ENCODE data around the gene CD99. TPM values are rescaled to one million over a fixed set of nuclear protein-coding genes. Genes with fewer than 3 reads are reported as not detected.
A peak's percentile ranks its signal among the peaks of the same experiment; 100 is the strongest.
"Not testable (repeated sequence)": the region's sequence is repeated elsewhere in the genome, so short reads cannot be mapped to it uniquely, and the experiment has no call there.

The CD99 gene
- total RNA-seq, 6 donors from 2014 or later, result 135 to 300 (median 233) TPM

GRCh38 chrX:2741386-2741785, 50.3 kb downstream of the CD99 start:
- DNase-seq, result no peak
- ATAC-seq (ENCODE audit: low FRiP score in 2 of 2), result no peak
- WGBS, 2 donors, result 96% methylated on average over 3 of the region's 3 CpGs
- Histone ChIP-seq H3K27ac (no peak overlapping the region), H3K27me3 (no peaks in the 10 kb centered on the region), H3K9me3 (no peaks in the 10 kb centered on the region), H3K36me3 (peaks cover 4 to 56% (median 30%) of the 10 kb centered on the region in 4 donors), H3K4me3 (no peak overlapping the region), H3K4me1 (no peaks in the 10 kb centered on the region)
- TF ChIP-seq POLR2AphosphoS5 (IDR thresholded peaks at IDR 0.05) (no peak), EP300 (IDR thresholded peaks at IDR 0.05) (no peak), POLR2A (IDR thresholded peaks at IDR 0.05) (no peak)
- TF ChIP-seq, protein P1, sequence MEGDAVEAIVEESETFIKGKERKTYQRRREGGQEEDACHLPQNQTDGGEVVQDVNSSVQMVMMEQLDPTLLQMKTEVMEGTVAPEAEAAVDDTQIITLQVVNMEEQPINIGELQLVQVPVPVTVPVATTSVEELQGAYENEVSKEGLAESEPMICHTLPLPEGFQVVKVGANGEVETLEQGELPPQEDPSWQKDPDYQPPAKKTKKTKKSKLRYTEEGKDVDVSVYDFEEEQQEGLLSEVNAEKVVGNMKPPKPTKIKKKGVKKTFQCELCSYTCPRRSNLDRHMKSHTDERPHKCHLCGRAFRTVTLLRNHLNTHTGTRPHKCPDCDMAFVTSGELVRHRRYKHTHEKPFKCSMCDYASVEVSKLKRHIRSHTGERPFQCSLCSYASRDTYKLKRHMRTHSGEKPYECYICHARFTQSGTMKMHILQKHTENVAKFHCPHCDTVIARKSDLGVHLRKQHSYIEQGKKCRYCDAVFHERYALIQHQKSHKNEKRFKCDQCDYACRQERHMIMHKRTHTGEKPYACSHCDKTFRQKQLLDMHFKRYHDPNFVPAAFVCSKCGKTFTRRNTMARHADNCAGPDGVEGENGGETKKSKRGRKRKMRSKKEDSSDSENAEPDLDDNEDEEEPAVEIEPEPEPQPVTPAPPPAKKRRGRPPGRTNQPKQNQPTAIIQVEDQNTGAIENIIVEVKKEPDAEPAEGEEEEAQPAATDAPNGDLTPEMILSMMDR (IDR thresholded peaks at IDR 0.05), result no peak

GRCh38 chrX:2746250-2746649, 55.2 kb downstream of the CD99 start:
- not testable (repeated sequence) for H3K4me1 ChIP-seq; H3K9me3 ChIP-seq; H3K4me3 ChIP-seq; DNase-seq; H3K27ac ChIP-seq; H3K27me3 ChIP-seq; ATAC-seq (ENCODE audit: low FRiP score in 2 of 2)
- H3K36me3 ChIP-seq, result peaks cover 0 to 22% (median 5%) of the 10 kb centered on the region in 4 donors
- WGBS, 2 donors, result 47 to 53% methylated on average over 6 of the region's 6 CpGs

- H3K27ac ChIP-seq, result no peak overlapping the region
- 84 to 85% methylated on average over 8 of the region's 8 CpGs for WGBS, 2 donors
- peaks cover 0 to 6% (median 0%) of the 10 kb centered on the region in 4 donors for H3K36me3 ChIP-seq
- no peaks in the 10 kb centered on the region for H3K27me3 ChIP-seq
- no peak overlapping the region for H3K4me3 ChIP-seq
- DNase-seq, result no peak
- no peak for ATAC-seq (ENCODE audit: low FRiP score in 2 of 2)
- TF ChIP-seq POLR2AphosphoS5 (IDR thresholded peaks at IDR 0.05) (no peak), EP300 (IDR thresholded peaks at IDR 0.05) (no peak), POLR2A (IDR thresholded peaks at IDR 0.05) (no peak)
- TF ChIP-seq, protein P1 (IDR thresholded peaks at IDR 0.05), result no peak
- no peaks in the 10 kb centered on the region for H3K4me1 ChIP-seq
- H3K9me3 ChIP-seq, result no peaks in the 10 kb centered on the region
These were observed 57.2 kb downstream of the CD99 start for GRCh38 chrX:2748171-2748814.

GRCh38 chrX:2748815-2749188, 57.7 kb downstream of the CD99 start:
- Histone ChIP-seq H3K9me3 (no peaks in the 10 kb centered on the region), H3K4me3 (no peak overlapping the region), H3K4me1 (no peaks in the 10 kb centered on the region), H3K27me3 (no peaks in the 10 kb centered on the region), H3K36me3 (peaks cover 0 to under 1% (median 0%) of the 10 kb centered on the region in 4 donors), H3K27ac (no peak overlapping the region)
- ATAC-seq (ENCODE audit: low FRiP score in 2 of 2) (no peak), DNase-seq (no peak)
- TF ChIP-seq POLR2AphosphoS5 (IDR thresholded peaks at IDR 0.05) (no peak), EP300 (IDR thresholded peaks at IDR 0.05) (no peak)
- TF ChIP-seq, protein P1 (IDR thresholded peaks at IDR 0.05), result no peak
- WGBS, 2 donors, result 33 to 64% methylated on average over 1 of the region's 1 CpG

- DNase-seq (no peak), ATAC-seq (ENCODE audit: low FRiP score in 2 of 2) (no peak)
- Histone ChIP-seq H3K27ac (no peak overlapping the region), H3K36me3 (no peaks in the 10 kb centered on the region), H3K27me3 (no peaks in the 10 kb centered on the region), H3K4me3 (no peak overlapping the region), H3K9me3 (no peaks in the 10 kb centered on the region), H3K4me1 (no peaks in the 10 kb centered on the region)
- TF ChIP-seq EP300 (IDR thresholded peaks at IDR 0.05), result no peak
- TF ChIP-seq, protein P1 (IDR thresholded peaks at IDR 0.05), result no peak
- TF ChIP-seq POLR2AphosphoS5 (IDR thresholded peaks at IDR 0.05), result no peak
- no peak for TF ChIP-seq POLR2A (IDR thresholded peaks at IDR 0.05)
- 50 to 69% methylated on average over 3 of the region's 3 CpGs for WGBS, 2 donors
These were observed 60.2 kb downstream of the CD99 start for GRCh38 chrX:2751291-2751690.

- not testable (repeated sequence) for H3K36me3 ChIP-seq, H3K27ac ChIP-seq, H3K27me3 ChIP-seq, H3K4me3 ChIP-seq, H3K9me3 ChIP-seq, H3K4me1 ChIP-seq, DNase-seq
- WGBS, 2 donors, result 75 to 81% methylated on average over 9 to 11 of the region's 11 CpGs
- ATAC-seq (ENCODE audit: low FRiP score in 2 of 2), result peak; percentile 51 to 67
These were observed 60.8 kb downstream of the CD99 start, which contains the start of gene XG for GRCh38 chrX:2751874-2752300. XG (plus strand) TSS chrX:2752040; CDS start chrX:2752275, 235 bp downstream.

DNA sequence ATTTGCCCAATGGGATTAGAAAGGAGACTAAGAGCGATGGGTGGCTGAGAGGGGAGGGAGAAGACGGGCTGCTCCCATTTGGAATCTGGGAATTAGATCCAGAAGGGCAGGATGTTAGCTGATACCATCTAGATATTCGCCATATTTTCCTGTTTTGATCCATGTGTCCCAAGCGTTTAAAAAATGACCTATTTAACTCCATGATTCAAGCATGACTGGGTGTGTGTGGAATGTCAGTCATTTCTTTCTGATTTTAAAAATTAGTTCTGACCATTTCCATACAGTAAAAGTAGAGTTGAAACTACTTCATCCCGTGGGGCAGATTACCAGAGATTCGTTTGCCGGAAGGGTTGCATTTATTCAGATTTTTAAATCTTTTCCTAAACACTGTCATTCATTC, 61.3 kb downstream of the CD99 start:
- DNase-seq, H3K9me3 ChIP-seq, H3K27me3 ChIP-seq, H3K27ac ChIP-seq, H3K4me3 ChIP-seq, H3K4me1 ChIP-seq, H3K36me3 ChIP-seq: not testable (repeated sequence)
- 77 to 85% methylated on average over 7 of the region's 7 CpGs for WGBS, 2 donors
- ATAC-seq (ENCODE audit: low FRiP score in 2 of 2), result peak in 1 of 2 donors; percentile 34

DNA sequence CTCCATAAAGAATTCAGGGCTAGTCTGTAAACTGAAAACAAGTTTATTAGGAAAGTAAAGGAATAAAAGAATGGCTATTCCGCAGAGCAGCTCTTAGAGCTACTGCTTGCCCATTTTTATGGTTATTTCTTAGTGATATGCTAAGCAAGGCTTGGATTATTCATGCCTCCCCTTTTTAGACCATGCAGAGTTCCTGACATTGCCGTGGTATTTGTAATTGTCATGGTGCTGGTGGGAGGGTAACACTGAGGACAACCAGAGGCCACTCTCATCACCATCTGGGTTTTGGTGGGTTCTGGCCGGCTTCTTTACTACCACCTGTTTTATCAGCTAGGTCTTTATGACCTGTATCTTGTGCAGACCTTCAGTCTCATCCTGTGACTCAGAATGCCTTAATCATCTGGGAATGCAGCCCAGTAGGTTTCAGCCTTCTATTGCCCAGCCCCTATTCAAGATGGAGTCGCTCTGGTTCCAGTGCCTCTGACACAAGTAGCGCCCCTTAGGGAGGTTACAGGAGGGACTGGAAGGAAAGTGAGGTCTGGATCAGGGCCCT, 64.1 kb downstream of the CD99 start:
- not testable (repeated sequence) for H3K4me1 ChIP-seq; H3K36me3 ChIP-seq; H3K27me3 ChIP-seq; H3K9me3 ChIP-seq; H3K27ac ChIP-seq; ATAC-seq (ENCODE audit: low FRiP score in 2 of 2); H3K4me3 ChIP-seq; DNase-seq
- 77 to 87% methylated on average over 5 of the region's 5 CpGs for WGBS, 2 donors
